ENCODE data around the gene FGR. TPM values are rescaled to one million over a fixed set of nuclear protein-coding genes. Genes with fewer than 3 reads are reported as not detected.
A peak's percentile ranks its signal among the peaks of the same experiment; 100 is the strongest.

FGR gene
- polyA plus RNA-seq, 1 of the 3 experiments (the other 2 are of a cell fraction) = not detected

- TF ChIP-seq TEAD4 (IDR thresholded peaks at IDR 0.05; ENCODE audit: borderline replicate concordance, insufficient read depth) (no peak), FOSL2 (IDR thresholded peaks at IDR 0.05; ENCODE audit: borderline replicate concordance, low read depth) (peak; percentile 34; the same call in 1 of the 2 replicates), TCF12 (IDR thresholded peaks at IDR 0.05) (0 out of 2 replicates have a peak, but pooled peaks have one; percentile 15), FOXM1 (IDR thresholded peaks at IDR 0.05; ENCODE audit: low read depth) (no peak)
- TF ChIP-seq, protein P1, sequence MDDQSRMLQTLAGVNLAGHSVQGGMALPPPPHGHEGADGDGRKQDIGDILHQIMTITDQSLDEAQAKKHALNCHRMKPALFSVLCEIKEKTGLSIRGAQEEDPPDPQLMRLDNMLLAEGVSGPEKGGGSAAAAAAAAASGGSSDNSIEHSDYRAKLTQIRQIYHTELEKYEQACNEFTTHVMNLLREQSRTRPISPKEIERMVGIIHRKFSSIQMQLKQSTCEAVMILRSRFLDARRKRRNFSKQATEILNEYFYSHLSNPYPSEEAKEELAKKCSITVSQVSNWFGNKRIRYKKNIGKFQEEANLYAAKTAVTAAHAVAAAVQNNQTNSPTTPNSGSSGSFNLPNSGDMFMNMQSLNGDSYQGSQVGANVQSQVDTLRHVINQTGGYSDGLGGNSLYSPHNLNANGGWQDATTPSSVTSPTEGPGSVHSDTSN (IDR thresholded peaks at IDR 0.05) = no peak
- TF ChIP-seq, protein P2, sequence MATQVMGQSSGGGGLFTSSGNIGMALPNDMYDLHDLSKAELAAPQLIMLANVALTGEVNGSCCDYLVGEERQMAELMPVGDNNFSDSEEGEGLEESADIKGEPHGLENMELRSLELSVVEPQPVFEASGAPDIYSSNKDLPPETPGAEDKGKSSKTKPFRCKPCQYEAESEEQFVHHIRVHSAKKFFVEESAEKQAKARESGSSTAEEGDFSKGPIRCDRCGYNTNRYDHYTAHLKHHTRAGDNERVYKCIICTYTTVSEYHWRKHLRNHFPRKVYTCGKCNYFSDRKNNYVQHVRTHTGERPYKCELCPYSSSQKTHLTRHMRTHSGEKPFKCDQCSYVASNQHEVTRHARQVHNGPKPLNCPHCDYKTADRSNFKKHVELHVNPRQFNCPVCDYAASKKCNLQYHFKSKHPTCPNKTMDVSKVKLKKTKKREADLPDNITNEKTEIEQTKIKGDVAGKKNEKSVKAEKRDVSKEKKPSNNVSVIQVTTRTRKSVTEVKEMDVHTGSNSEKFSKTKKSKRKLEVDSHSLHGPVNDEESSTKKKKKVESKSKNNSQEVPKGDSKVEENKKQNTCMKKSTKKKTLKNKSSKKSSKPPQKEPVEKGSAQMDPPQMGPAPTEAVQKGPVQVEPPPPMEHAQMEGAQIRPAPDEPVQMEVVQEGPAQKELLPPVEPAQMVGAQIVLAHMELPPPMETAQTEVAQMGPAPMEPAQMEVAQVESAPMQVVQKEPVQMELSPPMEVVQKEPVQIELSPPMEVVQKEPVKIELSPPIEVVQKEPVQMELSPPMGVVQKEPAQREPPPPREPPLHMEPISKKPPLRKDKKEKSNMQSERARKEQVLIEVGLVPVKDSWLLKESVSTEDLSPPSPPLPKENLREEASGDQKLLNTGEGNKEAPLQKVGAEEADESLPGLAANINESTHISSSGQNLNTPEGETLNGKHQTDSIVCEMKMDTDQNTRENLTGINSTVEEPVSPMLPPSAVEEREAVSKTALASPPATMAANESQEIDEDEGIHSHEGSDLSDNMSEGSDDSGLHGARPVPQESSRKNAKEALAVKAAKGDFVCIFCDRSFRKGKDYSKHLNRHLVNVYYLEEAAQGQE (IDR thresholded peaks at IDR 0.05; ENCODE audit: low read depth, low read length) = no peak
- Histone ChIP-seq H3K9ac (peak overlapping the region; percentile 43), H3K9me2 (no peaks in the 10 kb centered on the region), H2AFZ (ENCODE audit: low read depth) (peak overlapping the region; percentile 83), H4K20me1 (ENCODE audit: insufficient read depth) (no peaks in the 10 kb centered on the region), H3K27me3 (ENCODE audit: insufficient read depth) (no peaks in the 10 kb centered on the region), H3K36me3 (replicated peaks in 1 of 2; ENCODE audit: control insufficient read depth in 1 of 2, insufficient read depth in 2 of 2, low read length in 1 of 2) (no peaks in the 10 kb centered on the region), H3K4me3 (ENCODE audit: low read depth in 2 of 2, low read length in 1 of 2) (peak overlapping the region; percentile 54 to 67), H3K79me2 (ENCODE audit: insufficient read depth) (no peaks in the 10 kb centered on the region), H3K4me1 (ENCODE audit: control insufficient read depth in 1 of 2, insufficient read depth in 2 of 2, low read depth in 1 of 2, low read length in 1 of 2) (peaks cover 6 to 20% of the 10 kb centered on the region in 2 experiments; a peak in 3 of 4 replicates), H3F3A (replicated peaks; ENCODE audit: insufficient read depth) (peaks cover 10% of the 10 kb centered on the region), H3K9me3 (no peaks in the 10 kb centered on the region), H3K4me2 (peak overlapping the region; percentile 89), H3K27ac (ENCODE audit: low read depth in 2 of 2, low read length in 1 of 2) (peak overlapping the region; percentile 73 to 89)
- no peak for DNase-seq
- ChIA-PET POLR2A (interaction anchor here (0.7 to 1.4 kb wide), 6 partner anchors 69 to 279 kb away, joined by 3 to 4 read pairs (median 3); partner anchors contain the start of gene STX12), CTCF (interaction anchor here (0.9 to 18.4 kb wide), 13 partner anchors 10 to 426 kb away, joined by 3 to 526 read pairs (median 4); partner anchors contain the start of genes AHDC1, FAM76A, PPP1R8 and STX12)
Measured at GRCh38 chr1:27672750-27673112, 37.7 kb upstream of the FGR start.

- Histone ChIP-seq H3K36me3 (replicated peaks in 1 of 2; ENCODE audit: control insufficient read depth in 1 of 2, insufficient read depth in 2 of 2, low read length in 1 of 2) (no peaks in the 10 kb centered on the region), H3K4me2 (peak within 1 kb of the TSS; percentile 89), H3K9me3 (no peaks in the 10 kb centered on the region), H3F3A (replicated peaks; ENCODE audit: insufficient read depth) (peaks cover 10% of the 10 kb centered on the region), H3K79me2 (ENCODE audit: insufficient read depth) (no peaks in the 10 kb centered on the region), H4K20me1 (ENCODE audit: insufficient read depth) (no peaks in the 10 kb centered on the region), H3K4me3 (ENCODE audit: low read depth in 2 of 2, low read length in 1 of 2) (peak within 1 kb of the TSS; percentile 54 to 67), H3K9ac (peak within 1 kb of the TSS; percentile 65), H3K27ac (ENCODE audit: low read depth in 2 of 2, low read length in 1 of 2) (peak within 1 kb of the TSS; percentile 73 to 89), H3K27me3 (ENCODE audit: insufficient read depth) (no peaks in the 10 kb centered on the region), H3K4me1 (ENCODE audit: control insufficient read depth in 1 of 2, insufficient read depth in 2 of 2, low read depth in 1 of 2, low read length in 1 of 2) (peaks cover 6 to 20% of the 10 kb centered on the region in 2 experiments; a peak in 3 of 4 replicates), H2AFZ (ENCODE audit: low read depth) (peak within 1 kb of the TSS; percentile 84), H3K9me2 (no peaks in the 10 kb centered on the region)
- POLR2A ChIA-PET = interaction anchor here (0.7 to 1.5 kb wide), 8 partner anchors 54 to 278 kb away, joined by 3 to 9 read pairs (median 3); partner anchors contain the start of genes FAM76A, PPP1R8 and STX12
- CTCF ChIA-PET = interaction anchor here (0.7 to 18.4 kb wide), 15 partner anchors 9 to 425 kb away, joined by 3 to 526 read pairs (median 3); partner anchors contain the start of genes AHDC1, FAM76A, PPP1R8 and STX12
- 2% methylated on average over 9 of the region's 10 CpGs for WGBS (ENCODE audit: low lambda C conversion rate)
- DNase-seq = peak; percentile 91
- TF ChIP-seq JUND (IDR thresholded peaks at IDR 0.05) (no peak), MXI1 (IDR thresholded peaks at IDR 0.05; ENCODE audit: low read depth, low read length) (peak; percentile 86; the same call in 1 of the 2 replicates), USF1 (IDR thresholded peaks at IDR 0.05; ENCODE audit: borderline replicate concordance, low read depth) (no peak), FOSL2 (IDR thresholded peaks at IDR 0.05; ENCODE audit: borderline replicate concordance, low read depth) (no peak), TEAD4 (IDR thresholded peaks at IDR 0.05; ENCODE audit: borderline replicate concordance, insufficient read depth) (no peak), IRF3 (IDR thresholded peaks at IDR 0.05; ENCODE audit: low read depth, low read length) (no peak)
- TF ChIP-seq, protein P3, sequence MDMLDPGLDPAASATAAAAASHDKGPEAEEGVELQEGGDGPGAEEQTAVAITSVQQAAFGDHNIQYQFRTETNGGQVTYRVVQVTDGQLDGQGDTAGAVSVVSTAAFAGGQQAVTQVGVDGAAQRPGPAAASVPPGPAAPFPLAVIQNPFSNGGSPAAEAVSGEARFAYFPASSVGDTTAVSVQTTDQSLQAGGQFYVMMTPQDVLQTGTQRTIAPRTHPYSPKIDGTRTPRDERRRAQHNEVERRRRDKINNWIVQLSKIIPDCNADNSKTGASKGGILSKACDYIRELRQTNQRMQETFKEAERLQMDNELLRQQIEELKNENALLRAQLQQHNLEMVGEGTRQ (IDR thresholded peaks at IDR 0.05; ENCODE audit: borderline replicate concordance, low read depth, low read length) = no peak
- TF ChIP-seq, protein P1 (IDR thresholded peaks at IDR 0.05) = peak; percentile 92
- TF ChIP-seq, protein P4, sequence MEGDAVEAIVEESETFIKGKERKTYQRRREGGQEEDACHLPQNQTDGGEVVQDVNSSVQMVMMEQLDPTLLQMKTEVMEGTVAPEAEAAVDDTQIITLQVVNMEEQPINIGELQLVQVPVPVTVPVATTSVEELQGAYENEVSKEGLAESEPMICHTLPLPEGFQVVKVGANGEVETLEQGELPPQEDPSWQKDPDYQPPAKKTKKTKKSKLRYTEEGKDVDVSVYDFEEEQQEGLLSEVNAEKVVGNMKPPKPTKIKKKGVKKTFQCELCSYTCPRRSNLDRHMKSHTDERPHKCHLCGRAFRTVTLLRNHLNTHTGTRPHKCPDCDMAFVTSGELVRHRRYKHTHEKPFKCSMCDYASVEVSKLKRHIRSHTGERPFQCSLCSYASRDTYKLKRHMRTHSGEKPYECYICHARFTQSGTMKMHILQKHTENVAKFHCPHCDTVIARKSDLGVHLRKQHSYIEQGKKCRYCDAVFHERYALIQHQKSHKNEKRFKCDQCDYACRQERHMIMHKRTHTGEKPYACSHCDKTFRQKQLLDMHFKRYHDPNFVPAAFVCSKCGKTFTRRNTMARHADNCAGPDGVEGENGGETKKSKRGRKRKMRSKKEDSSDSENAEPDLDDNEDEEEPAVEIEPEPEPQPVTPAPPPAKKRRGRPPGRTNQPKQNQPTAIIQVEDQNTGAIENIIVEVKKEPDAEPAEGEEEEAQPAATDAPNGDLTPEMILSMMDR (IDR thresholded peaks at IDR 0.05) = peak; percentile 44
Measured at GRCh38 chr1:27671964-27672749, 37.2 kb upstream of the FGR start, which contains the start of gene IFI6. TSS of gene IFI6 (minus strand) at chr1:27672192. CDS start at chr1:27669314, 2,878 bp downstream.
